Measurements from ENCODE around the gene MTCH2.
"Not testable (repeated sequence)": the region's sequence is repeated elsewhere in the genome, so short reads cannot be mapped to it uniquely, and the experiment has no call there.

Gene MTCH2

DNA sequence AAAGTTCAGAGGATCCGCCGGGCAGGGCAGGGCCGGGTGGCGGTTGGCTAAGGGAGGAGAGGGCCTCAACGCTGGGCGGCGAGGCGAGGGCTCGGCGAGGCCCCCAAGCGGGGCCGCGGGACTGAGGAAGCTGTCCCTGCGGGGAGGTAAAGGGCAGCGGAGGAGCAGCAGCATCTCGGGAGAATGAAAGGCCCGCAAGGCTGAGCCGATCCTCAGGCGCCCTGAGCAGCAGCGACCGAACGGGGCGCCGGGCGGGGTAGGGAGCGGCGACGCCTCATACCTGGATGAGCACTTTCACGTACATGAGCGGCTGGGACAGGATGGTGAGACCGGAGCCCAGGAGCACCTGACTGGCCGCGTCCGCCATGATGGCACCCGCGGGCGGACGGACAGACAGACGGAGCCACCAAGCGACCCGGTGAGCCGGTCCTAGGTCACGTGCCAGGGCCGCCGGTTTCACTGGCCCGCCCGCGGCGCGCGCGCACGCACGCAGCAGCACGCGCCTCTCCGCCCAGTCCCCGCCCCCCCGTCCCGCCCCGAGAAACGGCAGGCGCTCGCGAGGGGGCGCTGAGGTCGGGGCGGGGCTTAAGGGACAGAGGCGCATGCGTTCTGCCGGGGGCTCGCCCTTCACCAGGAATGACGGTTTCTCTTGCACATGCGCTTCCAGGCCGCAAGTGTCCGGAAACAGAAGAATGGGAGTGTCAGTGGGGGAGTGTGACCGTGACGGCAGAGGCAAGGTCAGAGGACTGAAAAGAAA is at the start of gene MTCH2:
Gene MTCH2, minus strand, starts transcription at position 461 of the 757 bp plus-strand sequence. Its CDS starts 94 bp downstream, at position 367.
- peak; percentile 80 for DNase-seq

DNA sequence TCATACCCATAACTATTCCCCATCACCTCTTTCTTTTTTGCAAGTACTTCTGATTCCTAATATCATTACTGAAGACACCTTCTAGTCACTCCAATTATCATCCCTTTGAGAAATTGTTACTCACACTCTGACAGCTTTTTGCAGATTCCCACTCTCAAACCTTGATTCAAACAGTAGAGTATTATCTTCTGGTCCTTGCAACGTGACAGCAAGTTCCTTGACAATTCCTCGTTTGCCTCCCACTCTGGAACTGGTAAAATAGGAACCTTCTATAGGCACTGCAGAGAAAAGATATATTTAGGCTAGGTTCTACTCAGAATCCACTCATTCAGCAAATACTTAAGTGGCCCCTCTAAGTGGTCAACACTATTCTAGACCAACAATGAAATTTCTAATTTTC is 49.6 kb upstream of the MTCH2 start:
- DNase-seq: no peak

DNA sequence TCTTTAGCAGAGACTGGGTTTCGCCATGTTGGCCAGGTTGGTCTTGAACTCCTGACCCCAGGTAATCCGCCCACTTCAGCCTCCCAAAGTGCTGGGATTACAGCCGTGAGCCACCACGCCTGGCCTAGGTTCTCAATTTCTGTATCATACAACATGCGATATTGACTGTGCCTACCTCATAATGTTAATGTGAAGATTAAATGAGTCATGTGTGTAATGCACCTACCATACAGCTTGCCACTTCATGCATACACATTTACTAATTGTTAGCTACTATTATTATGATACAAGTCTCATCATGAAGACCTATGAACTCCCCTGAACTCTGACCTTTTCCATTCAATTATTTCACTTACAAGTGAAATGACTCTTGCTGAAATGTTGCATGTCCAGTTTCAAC is 47.1 kb upstream of the MTCH2 start:
- DNase-seq: no peak

DNA sequence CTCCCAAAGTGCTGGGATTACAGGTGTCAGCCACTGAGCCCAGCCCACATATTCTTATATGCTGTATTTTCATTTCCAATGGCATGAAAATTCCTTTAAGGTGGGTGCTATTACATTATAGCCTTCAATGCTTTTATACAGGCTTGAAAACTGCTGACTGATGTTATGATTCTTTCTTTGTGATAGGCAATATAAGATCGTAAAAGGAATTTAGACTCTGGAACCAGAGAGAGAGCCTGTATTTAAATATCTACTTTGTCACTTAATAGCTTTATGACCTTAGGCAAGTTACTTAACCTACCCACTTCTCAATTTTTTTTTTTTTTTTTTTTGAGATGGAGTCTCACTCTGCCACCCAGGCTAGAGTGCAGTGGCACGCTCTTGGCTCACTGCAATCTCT is 46.6 kb upstream of the MTCH2 start:
- no peak for DNase-seq

DNA sequence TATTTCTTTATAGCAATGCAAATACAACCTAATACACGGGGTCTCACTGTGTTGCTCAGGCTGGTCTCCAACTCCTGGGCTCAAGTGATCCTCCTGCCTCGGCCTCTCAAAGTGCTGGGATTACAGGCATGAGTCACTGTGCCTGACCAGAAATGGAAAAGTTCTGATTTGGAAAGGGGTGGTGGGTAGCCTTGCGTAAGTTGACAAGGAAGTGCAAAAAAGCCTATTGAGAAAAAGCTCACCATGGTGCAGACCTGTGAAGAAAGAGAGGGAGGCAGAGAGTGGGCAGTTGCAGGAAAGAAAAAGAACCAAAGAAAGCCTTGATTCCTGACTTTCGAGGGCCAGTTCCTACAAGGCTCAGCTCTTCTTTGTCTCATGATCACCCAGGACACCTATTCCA is 45.8 kb upstream of the MTCH2 start:
- DNase-seq: no peak

DNA sequence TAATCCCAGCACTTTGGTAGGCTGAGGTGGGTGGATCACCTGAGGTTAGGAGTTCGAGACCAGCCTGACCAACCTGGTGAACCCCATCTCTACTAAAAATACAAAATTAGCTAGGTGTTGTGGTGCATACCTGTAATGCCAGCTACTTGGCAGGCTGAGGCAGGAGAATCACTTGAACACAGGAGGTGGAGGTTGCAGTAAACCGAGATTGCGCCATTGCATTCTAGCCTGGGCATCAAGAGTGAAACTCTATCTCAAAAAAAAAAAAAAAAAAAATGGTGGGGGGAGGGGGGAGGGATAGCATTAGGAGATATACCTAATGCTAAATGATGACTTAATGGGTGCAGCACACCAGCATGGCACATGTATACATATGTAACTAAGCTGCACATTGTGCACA is 44.3 kb upstream of the MTCH2 start:
- not testable (repeated sequence) for DNase-seq

- no peak for DNase-seq
Measured at GRCh38 chr11:47686151-47686550, 43.8 kb upstream of the MTCH2 start.

DNA sequence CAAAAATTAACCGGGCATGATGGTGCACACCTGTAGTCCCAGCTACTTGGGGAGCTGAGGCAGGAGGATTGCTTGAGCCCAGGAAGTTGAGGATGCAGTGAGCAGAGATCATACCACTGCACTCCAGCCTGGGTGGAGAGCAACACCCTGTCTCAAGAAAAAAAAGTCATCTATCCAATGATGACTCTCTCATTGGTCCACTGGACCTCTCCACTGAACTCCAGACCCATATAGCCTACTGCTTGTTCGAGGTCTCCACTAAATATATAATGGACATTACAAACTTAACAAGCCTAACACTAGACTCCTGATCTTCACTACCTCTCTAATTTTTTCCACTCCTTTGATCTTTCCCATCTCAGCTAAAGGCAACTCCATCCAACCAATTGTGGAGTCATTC is 33.5 kb upstream of the MTCH2 start:
- no peak for DNase-seq

DNA sequence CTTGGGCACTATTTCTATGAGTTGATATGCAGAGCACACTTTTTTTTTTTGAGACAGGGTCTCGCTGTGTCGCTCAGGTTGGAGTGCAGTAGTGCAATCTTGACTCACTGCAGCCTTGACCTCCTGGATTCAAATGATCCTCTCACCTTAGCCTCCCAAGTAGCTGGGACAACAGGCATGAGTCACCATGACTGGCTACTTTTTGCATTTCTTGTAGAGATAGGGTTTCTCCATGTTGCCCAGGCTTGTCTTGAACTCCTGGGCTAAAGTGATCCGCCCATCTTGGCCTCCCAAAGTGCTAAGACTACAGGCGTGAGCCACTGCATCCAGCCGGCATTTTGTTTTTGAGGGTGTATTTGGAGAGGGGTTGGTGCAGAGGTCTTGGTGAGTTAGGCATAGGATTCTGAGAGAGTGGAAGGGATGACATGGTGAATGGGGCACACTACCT is 29.9 kb upstream of the MTCH2 start:
- DNase-seq: no peak

GRCh38 chr11:47669856-47670255 is 27.5 kb upstream of the MTCH2 start:
- DNase-seq: no peak

DNA sequence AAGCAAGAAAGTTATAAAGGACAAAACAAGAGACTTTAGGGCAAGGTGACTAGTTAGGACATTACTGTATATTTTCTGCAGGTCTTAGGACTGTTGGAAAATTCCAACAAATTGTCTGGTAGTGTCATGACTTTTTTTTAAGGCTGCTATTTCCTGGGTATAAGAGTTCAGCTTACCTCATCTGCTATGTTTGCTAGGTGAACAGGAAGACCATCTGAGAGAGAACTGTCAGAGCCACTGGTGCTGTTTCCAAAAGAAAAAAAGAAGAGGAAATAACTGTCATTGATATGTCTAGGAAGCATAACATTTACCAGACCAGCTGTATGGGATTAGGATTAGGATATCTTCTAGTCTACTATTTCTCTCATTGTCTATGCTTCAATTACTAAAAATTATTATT is 26.3 kb upstream of the MTCH2 start:
- no peak for DNase-seq

DNA sequence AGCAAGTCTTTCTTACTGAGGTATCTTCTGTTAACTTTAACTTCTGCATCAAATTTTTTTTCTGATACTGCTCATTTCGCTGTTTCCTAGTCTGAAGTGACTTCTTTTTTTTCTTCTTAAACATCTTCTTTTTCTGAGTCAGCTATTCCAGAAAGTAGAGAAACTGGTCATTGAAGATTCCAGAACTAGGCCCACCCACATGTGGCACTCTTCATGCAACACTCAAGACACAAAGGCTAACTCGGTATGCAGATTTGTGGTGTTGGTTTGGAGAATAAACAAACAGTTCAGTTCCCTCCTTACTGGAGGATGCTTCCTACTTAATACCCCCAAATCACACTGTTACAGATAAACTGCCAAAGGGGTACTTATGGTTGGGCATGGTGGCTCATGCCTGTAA is 25.2 kb upstream of the MTCH2 start:
- no peak for DNase-seq

- DNase-seq: no peak
Measured at GRCh38 chr11:47667135-47667534, 24.8 kb upstream of the MTCH2 start.

DNA sequence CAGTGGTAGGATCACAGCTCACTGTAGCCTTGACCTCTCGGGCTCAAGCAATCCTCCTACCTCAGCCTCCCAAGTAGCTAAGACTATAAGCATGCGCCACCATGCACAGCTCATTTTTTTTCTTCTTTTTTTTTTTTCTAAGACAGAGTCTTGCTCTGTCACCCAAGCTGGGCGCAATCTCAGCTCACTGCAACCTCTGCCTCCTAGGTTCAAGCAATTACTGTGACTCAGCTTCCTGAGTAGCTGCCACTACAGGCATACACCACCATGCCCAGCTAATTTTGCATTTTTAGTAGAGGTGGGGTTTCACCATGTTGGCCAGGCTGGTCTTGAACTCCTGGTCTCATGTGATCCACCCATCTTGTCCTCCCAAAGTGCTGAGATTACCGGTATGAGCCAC is 22.6 kb upstream of the MTCH2 start:
- not testable (repeated sequence) for DNase-seq

DNA sequence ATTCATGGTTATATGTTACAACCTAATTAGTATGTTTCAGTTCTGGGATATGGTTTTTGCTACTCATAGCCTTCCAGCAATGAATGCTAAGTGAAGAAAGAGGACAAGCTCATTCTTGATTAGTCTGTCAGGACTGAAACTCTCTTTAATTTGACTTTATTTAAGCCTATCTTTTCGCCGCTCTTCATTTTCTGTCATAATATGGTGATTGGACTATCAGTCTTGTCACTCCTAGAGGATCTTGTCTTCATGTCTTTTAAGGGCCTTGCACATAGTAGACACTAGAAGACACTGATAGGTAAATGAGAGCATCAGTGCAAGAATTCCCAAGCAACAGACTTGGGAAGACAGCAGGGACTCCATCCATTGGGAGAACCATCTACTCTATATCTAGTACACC is 18.9 kb upstream of the MTCH2 start:
- no peak for DNase-seq

GRCh38 chr11:47659276-47659675 is 16.9 kb upstream of the MTCH2 start:
- DNase-seq: no peak

GRCh38 chr11:47656260-47656885 is 14.0 kb upstream of the MTCH2 start:
- DNase-seq: no peak

GRCh38 chr11:47651818-47652469 is 9.6 kb upstream of the MTCH2 start:
- DNase-seq: no peak

DNA sequence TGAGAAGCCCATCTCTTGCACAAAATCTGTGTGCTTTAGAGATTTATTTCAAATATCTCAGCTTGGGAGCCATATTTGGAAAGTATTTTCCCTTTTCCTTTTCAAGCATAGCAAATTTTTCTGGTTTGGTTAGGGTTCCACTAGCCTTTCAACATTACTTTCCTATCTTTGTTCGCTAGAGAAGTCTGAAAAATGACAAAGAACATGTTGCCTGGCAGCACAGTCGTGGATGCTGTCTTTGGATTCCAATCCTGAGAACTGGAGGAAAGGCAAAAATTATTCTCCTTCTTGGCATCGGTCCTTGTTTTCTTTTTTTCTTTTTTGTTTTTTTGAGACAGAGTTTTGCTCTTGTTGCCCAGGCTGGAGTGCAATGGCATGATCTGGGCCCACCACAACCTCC is 6.9 kb upstream of the MTCH2 start:
- no peak for DNase-seq

DNA sequence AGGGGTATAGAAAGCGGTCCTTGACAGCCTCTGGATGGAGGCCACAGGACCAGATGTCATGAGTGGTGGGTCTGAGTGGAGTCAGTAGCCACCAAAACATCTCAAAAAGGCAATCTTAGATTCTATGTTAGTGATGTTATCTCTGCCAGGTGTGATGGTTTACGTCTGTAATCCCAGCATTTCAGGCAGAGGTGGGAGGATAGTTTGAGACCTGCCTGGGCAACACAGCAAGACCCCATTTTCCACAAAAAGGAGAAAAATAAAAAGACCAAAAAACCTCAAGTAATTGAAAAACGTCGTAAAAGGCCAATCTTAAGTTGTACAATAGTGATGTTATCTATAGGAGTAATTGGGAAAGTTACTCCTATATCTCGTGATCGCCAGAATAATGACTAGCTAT is 3.7 kb upstream of the MTCH2 start:
- no peak for DNase-seq

DNA sequence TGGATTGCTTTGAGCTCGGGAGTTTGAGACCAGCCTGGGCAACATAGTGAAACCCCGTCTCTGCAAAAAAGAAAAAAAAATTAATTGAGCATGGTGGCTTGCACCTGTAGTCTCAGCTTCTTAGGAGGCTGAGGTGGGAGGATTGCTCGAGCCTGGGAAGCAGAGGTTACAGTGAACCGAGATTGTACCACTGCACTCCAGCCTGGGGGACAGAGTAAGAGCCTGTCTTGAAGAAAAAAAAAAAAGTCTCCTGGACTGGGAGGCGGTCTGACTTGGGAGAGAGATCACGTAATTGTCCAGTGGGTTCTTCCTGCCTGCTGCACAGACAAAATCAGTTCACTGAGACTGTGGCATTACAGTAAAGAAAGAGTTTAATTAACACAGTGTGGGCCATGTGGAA is 3.1 kb upstream of the MTCH2 start:
- no peak for DNase-seq

DNA sequence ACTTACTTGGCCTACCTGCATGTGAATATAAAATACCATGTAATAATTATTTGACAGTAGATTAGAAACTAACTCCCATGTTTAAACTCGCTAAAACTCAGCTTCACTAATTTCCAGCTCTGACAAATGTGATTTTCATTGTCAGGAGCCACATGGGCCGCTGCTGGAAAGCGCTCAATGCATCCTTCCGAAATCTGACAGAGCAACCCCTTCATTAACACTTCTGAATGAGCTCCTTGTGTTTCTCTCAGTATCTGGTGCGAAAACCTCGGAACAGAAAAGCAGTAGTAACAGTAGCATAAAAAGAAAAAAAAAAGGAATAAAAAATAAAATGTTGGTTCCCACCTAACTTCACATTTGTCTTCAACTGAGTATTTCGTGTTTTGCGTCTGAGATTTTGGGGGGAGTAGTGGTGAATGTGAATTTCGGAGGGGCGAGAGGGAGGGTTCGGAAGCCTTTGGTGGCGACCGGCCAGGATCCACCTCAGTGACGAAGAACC is 710 bp downstream of the MTCH2 start:
- DNase-seq: no peak

DNA sequence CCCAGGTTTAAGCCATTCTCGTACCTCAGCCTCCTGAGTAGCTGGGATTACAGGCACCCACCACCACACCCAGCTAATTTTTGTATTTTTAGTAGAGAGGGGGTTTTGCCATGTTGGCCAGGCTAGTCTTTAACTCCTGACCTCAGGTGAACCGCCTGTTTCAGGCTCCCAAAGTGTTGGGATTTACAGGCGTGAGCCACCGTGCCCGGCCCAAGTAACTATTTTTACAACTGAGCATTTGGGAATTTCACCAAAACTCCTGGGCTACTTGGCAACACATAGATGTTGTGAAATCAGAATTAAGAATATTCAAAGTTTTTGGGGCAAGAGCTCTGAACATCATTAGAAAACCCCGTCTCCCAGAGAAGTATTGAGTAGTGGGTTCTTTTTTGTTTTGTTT is 1.9 kb downstream of the MTCH2 start:
- DNase-seq: not testable (repeated sequence)

DNA sequence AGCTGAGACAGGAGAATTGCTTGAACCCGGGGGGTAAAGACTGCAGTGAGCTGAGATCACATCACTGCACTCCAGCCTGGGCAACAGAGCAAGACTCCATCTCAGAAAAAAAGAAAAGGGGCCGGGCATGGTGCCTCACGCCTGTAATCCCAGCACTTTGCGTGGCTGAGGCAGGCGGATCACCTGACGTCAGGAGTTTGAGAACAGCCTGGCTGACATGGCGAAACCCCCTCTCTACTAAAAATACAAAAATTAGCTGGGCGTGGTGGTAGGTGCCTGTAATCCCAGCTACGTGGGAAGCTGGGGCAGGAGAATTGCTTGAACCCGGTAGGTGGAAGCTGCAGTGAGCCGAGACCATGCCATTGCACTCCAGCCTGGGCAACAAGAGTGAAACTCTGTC is 6.0 kb downstream of the MTCH2 start:
- not testable (repeated sequence) for DNase-seq

Data from NCI-H524 treated with DMSO at 0.1 percent for 48 hours (cell line).